AML-193 (cell line): ENCODE results near the gene CCM2L.
"Not testable (repeated sequence)": the region's sequence is repeated elsewhere in the genome, so short reads cannot be mapped to it uniquely, and the experiment has no call there.

Experiments
- DNase-seq, 2 experiments: peaks; one replicate each; lab custom pipeline; 2025; lab: John Stamatoyannopoulos, UW

CCM2L gene

GRCh38 chr20:32031007-32031958 lies 21.0 kb downstream of the CCM2L start:
- peak; percentile 41 to 56 for DNase-seq

GRCh38 chr20:32033316-32033715 lies 23.1 kb downstream of the CCM2L start:
- no peak for DNase-seq

DNA sequence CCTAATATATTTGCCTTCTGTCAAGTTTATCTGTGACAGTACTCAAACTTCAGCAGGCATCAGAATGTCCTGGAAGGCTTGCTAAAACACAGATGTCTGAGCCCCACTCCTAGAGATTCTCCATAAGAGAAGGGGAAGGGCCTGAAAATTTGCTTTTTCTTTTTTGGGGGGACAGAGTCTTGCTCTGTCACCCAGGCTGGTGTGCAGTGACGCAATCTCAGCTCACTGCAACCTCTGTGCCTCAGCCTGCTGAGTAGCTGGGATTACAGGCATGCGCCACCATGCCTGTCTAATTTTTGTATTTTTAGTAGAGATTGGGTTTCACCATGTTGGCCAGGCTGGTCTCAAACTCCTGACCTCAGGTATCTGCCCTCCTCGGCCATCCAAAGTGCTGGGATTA lies 23.5 kb downstream of the CCM2L start:
- DNase-seq, result not testable (repeated sequence)

DNA sequence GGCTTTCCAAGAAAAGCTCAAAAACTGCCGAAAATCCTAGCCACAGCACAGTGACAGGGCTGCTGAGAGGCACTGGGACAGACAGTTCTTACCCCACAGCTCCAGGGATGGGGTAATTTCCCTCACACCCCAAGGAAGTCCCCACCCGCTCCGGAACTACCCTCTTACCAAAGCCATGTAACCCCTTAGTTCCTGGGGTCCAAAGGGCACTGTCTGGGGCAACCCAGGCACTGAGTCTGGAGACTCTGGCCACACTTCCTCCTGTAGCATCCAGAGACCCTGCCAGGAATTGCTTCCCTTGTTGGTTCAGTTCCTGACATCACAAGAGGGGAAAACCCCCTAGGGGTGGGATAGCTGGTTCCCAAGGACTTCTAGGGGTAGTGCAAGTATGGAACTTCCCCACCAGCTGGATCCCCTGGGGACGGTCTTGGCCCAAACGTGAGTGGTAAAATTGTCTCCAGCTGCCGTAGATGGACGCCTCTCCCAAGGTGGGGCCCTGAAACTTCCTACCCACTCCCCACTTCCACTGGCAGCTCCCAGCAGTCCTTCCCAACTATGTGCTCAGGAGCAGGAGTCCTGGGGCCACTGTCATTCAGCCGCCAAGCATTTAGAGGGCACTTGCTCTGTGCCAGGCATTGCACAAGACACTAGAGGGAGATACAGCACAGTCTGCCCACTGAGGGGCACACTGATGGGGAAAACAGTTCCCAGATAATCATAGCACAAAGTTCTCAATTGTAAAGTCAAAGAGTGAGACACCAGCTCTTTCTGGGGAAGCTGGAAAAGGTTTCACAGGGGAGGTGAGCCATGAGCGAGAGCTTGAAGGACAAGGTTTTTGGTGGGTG lies 24.6 kb downstream of the CCM2L start:
- DNase-seq, result peak; percentile 34 to 36

DNA sequence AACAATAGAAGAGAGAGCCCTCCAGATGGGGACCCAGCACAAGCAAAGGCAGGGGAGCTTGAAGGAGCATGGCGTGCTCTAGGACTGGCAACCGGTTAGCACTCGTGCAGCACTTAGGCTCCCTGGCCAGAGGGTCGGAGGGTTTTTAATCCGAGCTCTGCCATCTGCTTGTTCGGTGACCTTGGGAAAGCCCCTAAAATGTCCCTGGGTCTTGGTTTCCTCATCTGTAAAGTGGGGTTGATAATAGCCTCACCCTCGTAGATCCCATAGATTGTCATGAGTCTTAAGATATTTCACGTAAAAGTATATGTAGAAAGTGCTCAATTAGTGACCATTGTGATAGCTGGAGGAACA lies 25.2 kb downstream of the CCM2L start:
- DNase-seq, result no peak

GRCh38 chr20:32036252-32036651 lies 26.0 kb downstream of the CCM2L start:
- DNase-seq, result no peak

- peak; percentile 52 to 54 for DNase-seq
These were observed 26.7 kb downstream of the CCM2L start for GRCh38 chr20:32036716-32037485.

DNA sequence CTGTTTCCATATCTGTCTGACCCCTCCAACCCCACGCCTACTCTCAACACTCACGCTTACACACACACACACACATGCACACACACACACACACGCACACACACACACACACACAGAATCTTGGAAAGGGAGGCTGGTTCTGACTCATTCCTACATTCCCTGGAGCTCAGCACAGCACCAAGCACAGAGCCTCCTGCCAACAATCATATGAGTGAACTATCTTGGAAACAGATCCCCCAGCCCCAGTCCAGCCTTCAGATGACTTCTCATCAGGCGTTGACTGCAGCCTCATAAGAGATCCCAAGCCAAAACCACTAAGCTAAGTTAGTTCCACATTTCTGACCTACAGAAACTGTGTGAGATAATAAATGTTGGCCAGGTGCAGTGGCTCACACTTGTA lies 27.7 kb downstream of the CCM2L start:
- DNase-seq, result no peak

- DNase-seq, result peak; percentile 93 to 95
These were observed 30.1 kb downstream of the CCM2L start for GRCh38 chr20:32040142-32040953.

DNA sequence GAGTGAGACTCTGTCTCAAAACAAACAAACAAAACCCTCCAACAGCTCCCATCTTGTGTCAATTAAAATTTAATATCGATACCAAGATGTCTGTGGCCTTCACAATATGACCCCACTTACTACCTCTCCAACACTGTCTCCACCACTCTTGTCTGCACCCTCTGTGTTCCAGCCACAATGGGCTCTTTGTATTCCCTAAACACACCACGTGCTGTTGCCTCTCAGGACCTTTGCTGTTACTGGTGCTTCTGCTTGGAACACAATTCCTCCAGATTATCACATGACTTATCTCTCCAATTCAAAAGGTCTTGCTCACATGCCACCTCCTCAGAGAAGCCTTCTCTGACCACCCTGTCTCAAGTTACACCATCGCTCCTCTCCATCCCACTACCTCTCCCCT lies 35.8 kb downstream of the CCM2L start:
- no peak for DNase-seq

GRCh38 chr20:32050324-32050841 lies 40.1 kb downstream of the CCM2L start:
- DNase-seq, result no peak

DNA sequence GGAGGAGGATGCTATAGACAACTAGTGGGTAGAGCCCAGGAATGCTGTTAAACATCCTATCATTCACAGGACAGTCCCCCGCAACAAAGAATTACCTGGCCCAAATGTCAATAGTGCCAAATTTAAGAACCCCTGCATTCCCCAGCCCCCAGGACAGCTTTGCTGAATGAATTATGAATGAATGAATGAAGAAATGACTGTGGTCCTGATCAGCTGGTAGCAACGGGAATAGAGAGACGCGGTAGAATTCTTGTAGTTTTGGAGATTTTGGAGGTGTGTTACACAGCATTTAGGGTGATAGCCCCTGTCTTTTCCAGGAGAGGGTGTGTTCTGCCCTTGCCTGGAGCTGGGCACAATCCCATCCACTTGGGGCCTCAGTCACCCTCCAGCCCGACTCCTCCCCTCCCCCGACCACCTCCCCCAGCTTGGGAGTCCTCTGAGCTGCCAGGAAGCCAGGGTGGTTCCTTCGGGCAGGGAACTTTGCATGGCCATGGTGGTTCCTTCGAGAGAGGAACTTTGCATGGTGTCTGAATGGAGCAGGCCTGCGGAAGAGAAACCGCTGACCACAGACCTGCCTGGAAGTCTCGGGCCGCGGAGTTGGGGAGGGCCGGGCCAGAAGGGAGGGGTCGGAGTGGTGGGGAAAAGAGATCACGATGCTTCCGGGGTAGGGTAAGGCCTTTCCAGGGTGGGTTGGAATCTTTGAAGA lies 40.8 kb downstream of the CCM2L start:
- DNase-seq, result peak; percentile 46 to 72

DNA sequence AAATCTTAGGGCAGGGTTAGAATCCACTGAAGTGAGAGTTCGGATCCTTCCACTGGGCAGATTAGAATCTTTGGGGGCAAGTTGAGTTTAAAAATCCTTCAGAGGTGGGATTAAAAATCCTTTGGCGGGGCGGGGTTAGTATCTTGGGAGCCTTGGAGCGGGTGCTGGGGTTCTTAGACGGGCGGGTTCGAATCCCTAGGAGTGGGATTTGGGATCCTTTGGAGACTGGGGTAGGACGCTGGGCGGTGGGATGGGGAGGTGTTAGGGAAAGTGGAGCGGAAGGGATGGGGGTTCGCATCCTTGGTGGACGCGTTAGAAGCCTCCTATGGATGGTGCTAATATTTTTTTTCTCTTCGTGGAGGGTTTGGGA lies 41.5 kb downstream of the CCM2L start:
- DNase-seq, result no peak

GRCh38 chr20:32052090-32052777 lies 42.0 kb downstream of the CCM2L start, which contains the start of gene HCK:
Gene HCK (plus strand): TSS chr20:32052242.
- peak; percentile 61 to 62 for DNase-seq

DNA sequence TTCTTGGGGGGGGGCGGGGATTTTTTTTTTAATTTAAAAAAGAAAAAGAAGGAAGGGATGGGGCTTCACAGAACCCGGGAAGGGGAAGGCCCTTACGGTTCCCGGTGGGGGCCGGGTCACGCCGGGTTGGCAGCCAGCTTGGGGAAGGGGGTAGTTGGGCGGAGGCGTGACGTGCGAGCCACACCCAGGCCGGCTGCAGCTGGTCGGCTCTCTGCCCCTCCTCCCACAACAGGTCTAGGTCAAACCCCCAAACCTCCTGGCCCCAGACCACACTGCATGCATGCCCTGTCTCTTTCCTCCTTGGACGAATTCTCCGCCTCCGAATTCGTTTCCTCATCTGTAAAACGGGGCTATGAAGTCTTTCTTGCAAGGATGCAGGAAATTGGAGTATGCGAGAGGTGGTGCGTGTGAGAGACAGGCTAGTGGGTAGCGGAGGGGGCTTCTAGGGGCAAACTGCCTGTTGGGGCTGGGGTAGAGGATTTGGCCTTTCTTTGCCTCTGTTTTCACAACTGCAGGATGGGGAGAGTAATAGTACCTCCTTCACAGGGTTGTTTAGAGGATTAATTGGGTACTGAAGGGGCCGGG lies 42.6 kb downstream of the CCM2L start:
- peak; percentile 51 to 54 for DNase-seq

DNA sequence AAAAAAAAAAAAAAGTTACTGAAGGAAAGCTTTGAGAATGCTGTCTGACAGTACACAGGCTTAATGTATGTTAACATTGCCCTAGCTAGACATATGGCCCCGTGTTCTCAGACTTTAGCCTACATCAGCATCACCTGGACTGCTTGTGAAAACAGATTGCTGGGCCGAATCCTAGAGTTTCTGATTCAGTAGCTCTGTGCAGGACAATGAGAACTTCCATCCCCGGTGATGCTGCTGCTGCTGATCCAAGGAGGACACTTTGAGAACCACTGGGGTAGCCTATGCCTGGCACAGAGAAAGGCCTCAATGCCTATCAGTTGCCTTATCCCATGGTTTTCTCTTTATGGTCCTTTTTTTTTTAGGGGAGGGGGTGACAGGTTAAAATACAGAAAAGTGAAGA lies 43.4 kb downstream of the CCM2L start:
- no peak for DNase-seq

- no peak for DNase-seq
These were observed 46.7 kb downstream of the CCM2L start for GRCh38 chr20:32056708-32057483.

DNA sequence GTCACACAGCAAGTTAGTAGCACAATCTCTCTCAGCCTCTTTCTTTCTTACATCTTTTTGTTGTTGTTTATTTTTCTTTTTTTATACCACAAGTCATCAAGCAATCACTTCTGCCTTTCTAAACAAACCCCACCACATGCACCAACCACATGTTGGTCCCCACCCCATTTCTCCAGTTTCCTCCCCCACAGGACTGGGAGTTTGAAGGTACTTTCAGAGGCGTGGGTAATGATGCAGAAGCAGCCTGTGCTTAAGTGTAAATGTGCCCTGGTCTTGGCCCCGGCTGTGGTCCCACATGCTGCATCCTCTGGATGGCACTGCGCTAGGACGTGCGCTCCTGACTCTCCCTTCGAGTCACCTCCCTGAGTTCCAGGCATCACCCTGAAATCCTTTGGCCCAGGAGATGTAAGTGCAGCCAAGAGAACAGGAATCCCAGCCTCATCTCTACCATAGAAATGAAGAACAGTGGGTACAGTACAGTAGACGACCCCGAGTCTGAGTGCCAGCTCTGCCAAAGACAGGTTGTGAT lies 47.5 kb downstream of the CCM2L start:
- no peak for DNase-seq
